PC-9 (cell line): Measurements from ENCODE around the gene SLC12A6. TPM values are rescaled to one million over a fixed set of nuclear protein-coding genes. Genes with fewer than 3 reads are reported as not detected.

Experiments
- BruUV-seq: library from RNA; stranded (reverse); fragments of 400-500 nt; replicated peaks from 2 replicates; lab custom pipeline; 2021; lab: Mats Ljungman, UMichigan
- CTCF ChIA-PET: fragments of 300-600 bp; sonication (Branson Sonifier 250); formaldehyde crosslinking; loops from one replicate; lab custom pipeline; 2022; ENCODE audit warnings: antibody characterized with exemption; lab: Charles Lee
- POLR2A ChIA-PET: fragments of 300-600 bp; sonication (Branson Sonifier 250); formaldehyde crosslinking; loops from one replicate; lab custom pipeline; 2022; ENCODE audit warnings: antibody characterized with exemption; ENCODE audit not compliant: unreplicated experiment; lab: Charles Lee
- DNase-seq, 2 experiments: peaks; one replicate each; pipeline versions ENCODE4 v3.0.0 to v3.0.0-alpha.2; 2015 to 2022; ENCODE audit warnings: mixed read lengths in 1 of 2
- H2AFZ ChIP-seq: fragments of 200-600 bp; sonication (generic); 2 replicates; pipeline ENCODE4 v1.8.1; 2017; ENCODE audit warnings: antibody characterized with exemption
- H3F3A ChIP-seq: fragments of 200-600 bp; sonication (generic); 2 replicates; pipeline ENCODE4 v1.8.1; 2017; ENCODE audit warnings: antibody characterized with exemption, mild to moderate bottlenecking, low read depth; ENCODE audit not compliant: insufficient read depth
- H3K27ac ChIP-seq: fragments of 200-600 bp; sonication (generic); 2 replicates; pipeline ENCODE4 v1.6.1; 2016; ENCODE audit warnings: mixed run types
- H3K27me3 ChIP-seq: fragments of 200-600 bp; sonication (generic); 2 replicates; pipeline ENCODE4 v1.6.1; 2016; ENCODE audit warnings: low read depth, mixed run types; ENCODE audit not compliant: insufficient read depth
- H3K36me3 ChIP-seq: fragments of 200-600 bp; sonication (generic); 2 replicates; pipeline ENCODE4 v1.6.1; 2016; ENCODE audit warnings: low read depth, mixed run types
- H3K4me1 ChIP-seq: fragments of 200-600 bp; sonication (generic); replicated peaks from 2 replicates; pipeline ENCODE4 v1.6.1; 2016; ENCODE audit warnings: mixed run types; ENCODE audit not compliant: insufficient read depth
- H3K4me2 ChIP-seq: fragments of 200-600 bp; sonication (generic); 2 replicates; pipeline ENCODE4 v1.6.1; 2017; ENCODE audit warnings: mixed run types
- H3K4me3 ChIP-seq: fragments of 200-600 bp; sonication (generic); 2 replicates; pipeline ENCODE4 v1.6.1; 2016; ENCODE audit warnings: mixed run types
- H3K79me2 ChIP-seq: fragments of 200-600 bp; sonication (generic); 2 replicates; pipeline ENCODE4 v1.6.1; 2017; ENCODE audit warnings: low read depth, mixed run types
- H3K9me2 ChIP-seq: fragments of 200-600 bp; sonication (generic); 2 replicates; pipeline ENCODE4 v1.8.1; 2017; ENCODE audit warnings: mild to moderate bottlenecking; ENCODE audit not compliant: insufficient read depth
- H3K9me3 ChIP-seq: fragments of 200-600 bp; sonication (generic); 2 replicates; pipeline ENCODE4 v1.8.1; 2016; ENCODE audit warnings: low read depth; ENCODE audit not compliant: insufficient read depth
- H4K20me1 ChIP-seq: fragments of 200-600 bp; sonication (generic); 2 replicates; pipeline ENCODE4 v1.8.1; 2017; ENCODE audit not compliant: insufficient read depth
- CTCF ChIP-seq: fragments of 200-600 bp; sonication (generic); conservative IDR thresholded peaks from 2 replicates; pipeline ENCODE4 v1.6.1; 2017; ENCODE audit warnings: mixed run types, antibody characterized with exemption, mild to moderate bottlenecking, moderate library complexity
- EZH2 ChIP-seq: fragments of 200-600 bp; sonication (generic); IDR thresholded peaks from 2 replicates; pipeline ENCODE4 v1.8.0; 2017; ENCODE audit warnings: antibody characterized with exemption, low read depth
- intact Hi-C: fragments of 100-400 bp; cut with micrococcal nuclease; formaldehyde crosslinking; loops from one replicate; pipeline ENCODE4 v1.10.0; 2022; ENCODE audit not compliant: unreplicated experiment
- total RNA-seq: library from RNA; stranded (reverse); gene quantifications from 2 replicates; pipeline ENCODE4 v1.2.3, GENCODE V29; 2021

Gene SLC12A6
- total RNA-seq, 1 experiment from 2014 or later = 27.5 TPM

- no peaks in the 10 kb centered on the region for H3K27me3 ChIP-seq
- no peaks in the 10 kb centered on the region for H3K9me3 ChIP-seq
- H3F3A ChIP-seq = no peaks in the 10 kb centered on the region
- DNase-seq = no peak
- ChIA-PET POLR2A (no interaction called here), CTCF (no interaction called here)
- no peaks in the 10 kb centered on the region for H3K36me3 ChIP-seq
- H3K4me2 ChIP-seq = no peak overlapping the region
- H3K27ac ChIP-seq = no peak overlapping the region
- intact Hi-C loops = no loop called here
- 0 out of 2 replicates have a peak, but pooled peaks cover 7% of the 10 kb centered on the region for H3K4me1 ChIP-seq
- TF ChIP-seq EZH2 = no peak
- no peak for TF ChIP-seq CTCF
- H3K4me3 ChIP-seq = no peak overlapping the region
- H3K79me2 ChIP-seq = 0 out of 2 replicates have a peak, but pooled peaks cover 1% of the 10 kb centered on the region
- BruUV-seq = no TSS peak
- H3K9me2 ChIP-seq = no peaks in the 10 kb centered on the region
- H2AFZ ChIP-seq = no peak overlapping the region
- no peaks in the 10 kb centered on the region for H4K20me1 ChIP-seq
These were observed 14.4 kb downstream of the SLC12A6 start for GRCh38 chr15:34323217-34323616.

- H2AFZ ChIP-seq = peak overlapping the region; percentile 72
- H3K4me2 ChIP-seq = peak overlapping the region; percentile 80
- TF ChIP-seq EZH2 (no peak), CTCF (no peak)
- H3K4me1 ChIP-seq = 0 out of 2 replicates have a peak, but pooled peaks cover 20% of the 10 kb centered on the region
- no peaks in the 10 kb centered on the region for H3F3A ChIP-seq
- H3K79me2 ChIP-seq = peaks cover 13% of the 10 kb centered on the region; the same call in 1 of the 2 replicates
- H3K27ac ChIP-seq = peak overlapping the region; percentile 38
- BruUV-seq = TSS peak; percentile 69
- no peaks in the 10 kb centered on the region for H3K9me3 ChIP-seq
- no peaks in the 10 kb centered on the region for H3K36me3 ChIP-seq
- H3K9me2 ChIP-seq = no peaks in the 10 kb centered on the region
- no peaks in the 10 kb centered on the region for H4K20me1 ChIP-seq
- peak overlapping the region; percentile 63 for H3K4me3 ChIP-seq
- POLR2A ChIA-PET = interaction anchor here (0.6 to 0.8 kb wide), 3 partner anchors 19 to 217 kb away, joined by 4 to 8 read pairs (median 7); partner anchors contain the start of genes EMC4 and EMC7
- CTCF ChIA-PET = interaction anchor here (0.6 kb wide), 1 partner anchor 1132 kb away, joined by 3 read pairs; no protein-coding TSS in a partner anchor
- intact Hi-C loops = loop anchor here (2.0 to 5.0 kb wide), 2 partner anchors 16 to 81 kb away; no protein-coding TSS in a partner anchor
- H3K27me3 ChIP-seq = no peaks in the 10 kb centered on the region
- peak; percentile 58 to 70 for DNase-seq
These were observed 19.1 kb downstream of the SLC12A6 start for GRCh38 chr15:34318277-34319079.

GRCh38 chr15:34314491-34315490, 22.8 kb downstream of the SLC12A6 start:
- Histone ChIP-seq H3K4me3 (no peak overlapping the region), H3K4me2 (no peak overlapping the region), H3K27me3 (no peaks in the 10 kb centered on the region), H3K36me3 (no peaks in the 10 kb centered on the region), H4K20me1 (no peaks in the 10 kb centered on the region), H2AFZ (no peak overlapping the region), H3K79me2 (peaks cover 13% of the 10 kb centered on the region; the same call in 1 of the 2 replicates), H3F3A (no peaks in the 10 kb centered on the region), H3K27ac (no peak overlapping the region), H3K9me2 (no peaks in the 10 kb centered on the region), H3K9me3 (no peaks in the 10 kb centered on the region), H3K4me1 (0 out of 2 replicates have a peak, but pooled peaks cover 20% of the 10 kb centered on the region)
- ChIA-PET CTCF (no interaction called here), POLR2A (no interaction called here)
- no peak for DNase-seq
- BruUV-seq = no TSS peak
- no peak for TF ChIP-seq EZH2
- no peak for TF ChIP-seq CTCF
- intact Hi-C loops = loop anchor here (5.0 kb wide), 1 partner anchor 77 kb away; no protein-coding TSS in a partner anchor
